Measurements from ENCODE around the gene CCDC185.

Gene CCDC185

DNA sequence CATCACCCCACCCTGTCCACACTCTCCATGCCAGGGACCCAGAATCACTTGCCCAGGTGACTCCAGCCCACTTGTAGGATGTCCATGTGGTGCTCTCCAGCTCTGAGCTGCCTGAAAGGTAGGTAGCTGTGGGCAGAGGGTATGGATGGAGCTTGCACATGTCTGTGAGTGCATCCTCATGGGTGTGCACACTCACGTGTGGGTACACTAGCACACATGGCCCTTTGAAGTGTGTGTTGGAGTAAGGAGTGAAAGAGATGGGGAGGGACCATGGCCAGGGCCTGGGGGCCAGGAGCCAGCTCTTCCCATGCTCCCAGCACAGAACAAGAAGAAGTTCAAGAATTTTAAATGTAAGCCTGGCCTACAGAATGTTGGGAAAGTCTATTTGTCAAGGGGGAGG, 50.2 kb downstream of the CCDC185 start:
- DNase-seq: no peak

- DNase-seq: no peak
Measured at GRCh38 chr1:223444411-223444810, 51.2 kb downstream of the CCDC185 start.

All from fibroblast of skin of right biceps (primary cell).